HUDEP-2 (cell line): Measurements from ENCODE around the gene GRK6.

Source experiments
- DNase-seq, 76 experiments: peaks; one replicate each; lab custom pipeline; 2025; ENCODE audit not compliant: unreplicated experiment in 76 of 76; lab: John Stamatoyannopoulos, UW

Gene GRK6

GRCh38 chr5:177425196-177425800, 1.2 kb upstream of the GRK6 start:
- peak in 1 of 76 experiments; percentile 43 for DNase-seq

DNA sequence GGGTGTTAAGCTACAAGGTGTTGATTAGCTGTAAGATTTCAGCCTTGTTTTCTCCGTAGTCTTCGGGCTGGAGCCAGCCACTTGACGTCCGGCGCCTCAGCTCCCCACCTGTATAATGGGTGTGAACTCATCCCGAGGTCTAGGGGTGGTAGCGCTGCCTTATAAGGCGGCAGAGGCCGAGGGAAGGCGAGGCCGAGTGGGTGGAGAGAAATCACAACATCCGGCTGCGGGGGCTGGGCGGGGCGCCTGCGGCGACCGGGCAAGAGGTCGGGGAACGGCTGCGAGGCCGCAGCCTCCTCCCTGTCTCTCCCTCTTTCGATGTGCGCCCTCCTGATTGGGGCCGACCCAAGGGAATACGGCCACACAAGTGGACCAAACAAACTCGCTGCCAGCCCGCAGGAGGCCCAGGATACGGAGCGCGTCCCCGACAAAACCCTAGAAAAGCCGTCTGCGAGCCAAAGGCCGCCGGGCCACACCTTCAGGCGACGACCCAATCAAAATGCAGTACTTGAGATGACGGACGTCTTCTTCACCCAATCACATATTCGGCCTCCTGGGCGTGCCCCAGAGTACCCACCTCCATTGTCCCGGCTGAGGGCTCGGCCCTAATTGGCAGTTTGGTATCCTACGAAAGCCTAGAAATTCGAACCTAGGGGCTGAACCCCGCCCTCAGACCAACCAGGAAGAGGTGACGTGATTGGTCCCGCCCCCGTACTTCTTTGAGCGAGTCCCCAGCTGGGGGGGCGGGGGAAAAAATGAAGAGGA, 493 bp upstream of the GRK6 start:
- peak in 75 of 76 experiments; percentile 87 to 100 (median 99) for DNase-seq

DNA sequence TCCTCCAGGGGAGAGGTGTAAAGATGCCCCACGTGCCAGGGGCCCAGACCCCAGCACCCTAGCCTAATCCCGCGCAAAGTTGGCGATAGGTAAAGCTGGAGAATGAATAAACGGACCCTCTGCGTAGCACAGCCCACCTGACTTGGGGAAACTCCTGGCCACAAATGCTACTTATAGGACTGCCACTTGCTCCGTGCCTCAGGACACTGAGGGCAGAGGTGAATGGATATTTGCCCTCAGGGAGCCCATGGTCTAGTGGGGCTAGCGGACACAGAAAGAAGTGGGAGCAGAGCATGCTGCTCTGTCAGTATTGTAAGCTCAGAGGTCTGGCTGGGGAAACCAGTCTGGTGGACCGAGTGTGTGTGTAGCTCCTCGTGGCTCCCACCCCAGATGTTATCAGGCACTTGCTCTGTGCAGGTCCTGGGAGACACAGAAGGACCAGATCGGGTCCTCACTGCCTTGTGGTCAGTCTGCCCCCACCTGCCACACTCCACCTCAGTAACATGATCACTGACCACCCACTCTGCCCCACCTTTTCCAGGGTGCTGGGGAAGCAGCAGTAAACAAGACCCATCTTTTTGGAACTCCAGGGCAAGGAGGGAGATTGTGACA, 841 bp downstream of the GRK6 start:
- peak in 51 of 76 experiments; percentile 8 to 63 (median 33) for DNase-seq

- DNase-seq = peak in 65 of 76 experiments; percentile 12 to 77 (median 53)
Observed at GRCh38 chr5:177427919-177428573, 1.6 kb downstream of the GRK6 start.

DNA sequence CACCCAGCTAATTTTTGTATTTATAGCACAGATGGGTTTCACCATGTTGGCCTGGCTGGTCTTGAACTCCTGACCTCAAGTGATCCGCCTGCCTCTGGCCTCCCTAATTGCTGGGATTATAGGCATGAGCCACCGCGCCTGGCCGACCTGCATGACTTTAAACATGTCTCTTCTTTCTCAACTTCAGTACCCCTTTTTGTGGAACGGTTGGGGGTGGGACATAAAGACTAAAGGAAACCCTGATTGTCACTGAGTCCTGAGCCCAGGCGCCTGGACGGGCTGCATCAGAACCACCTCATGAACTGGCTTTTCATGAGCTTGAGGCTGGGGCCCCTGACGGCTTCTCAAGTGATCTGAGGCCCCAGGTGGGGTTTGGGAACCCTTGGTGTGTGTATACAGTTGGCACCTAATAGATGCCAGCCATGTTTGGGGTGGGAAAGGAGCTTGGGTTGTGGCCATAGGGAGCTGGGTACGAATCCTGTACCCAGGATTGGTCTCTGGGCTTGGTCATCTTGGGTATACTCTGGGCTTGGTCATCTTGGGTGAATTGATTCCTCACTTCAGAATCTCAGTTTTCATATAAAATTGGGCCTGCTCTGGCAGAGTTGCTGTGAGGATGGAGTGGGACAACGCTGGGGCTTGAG, 2.2 kb downstream of the GRK6 start:
- no peak for DNase-seq

- peak in 1 of 76 experiments; percentile 10 for DNase-seq
Observed at GRCh38 chr5:177429248-177430040, 3.0 kb downstream of the GRK6 start.

DNA sequence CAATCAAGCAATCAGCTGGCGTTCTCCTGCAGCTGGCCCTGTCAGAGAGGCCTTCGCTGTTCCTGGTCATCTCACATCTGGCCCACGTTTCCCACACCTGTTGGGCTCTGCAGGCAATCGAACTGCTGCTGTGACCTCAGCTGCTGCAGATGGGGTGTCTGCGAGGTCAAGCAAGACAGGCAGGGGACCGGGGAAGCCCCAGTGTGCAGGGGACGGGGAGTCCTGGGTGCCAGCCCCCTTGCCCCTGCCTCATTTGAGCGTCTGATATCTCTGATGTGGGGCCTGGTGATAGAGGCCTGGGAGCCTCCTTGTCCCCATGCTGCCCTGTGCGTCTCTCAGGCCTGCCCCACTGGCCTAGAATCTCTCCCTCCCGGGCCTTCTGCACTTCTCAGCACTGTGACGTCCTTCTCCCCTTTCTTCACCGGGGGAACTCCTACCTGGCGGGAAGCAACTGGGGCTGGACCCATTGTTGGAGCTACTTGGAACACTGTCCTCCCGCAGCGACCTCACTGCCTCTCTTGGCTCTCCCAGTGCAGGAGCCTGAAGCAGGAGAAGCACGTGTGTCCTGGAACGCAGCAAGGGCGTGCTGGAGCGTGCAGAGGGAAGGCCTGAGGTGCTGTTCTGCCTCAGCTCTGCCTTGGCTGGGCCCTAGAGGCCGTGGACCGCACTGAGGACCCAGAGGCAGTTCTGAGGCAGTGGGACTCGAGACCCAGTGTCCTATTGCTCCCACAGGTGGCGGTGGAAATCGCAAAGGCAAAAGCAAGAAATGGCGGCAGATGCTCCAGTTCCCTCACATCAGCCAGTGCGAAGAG, 3.9 kb downstream of the GRK6 start:
- DNase-seq = no peak

DNA sequence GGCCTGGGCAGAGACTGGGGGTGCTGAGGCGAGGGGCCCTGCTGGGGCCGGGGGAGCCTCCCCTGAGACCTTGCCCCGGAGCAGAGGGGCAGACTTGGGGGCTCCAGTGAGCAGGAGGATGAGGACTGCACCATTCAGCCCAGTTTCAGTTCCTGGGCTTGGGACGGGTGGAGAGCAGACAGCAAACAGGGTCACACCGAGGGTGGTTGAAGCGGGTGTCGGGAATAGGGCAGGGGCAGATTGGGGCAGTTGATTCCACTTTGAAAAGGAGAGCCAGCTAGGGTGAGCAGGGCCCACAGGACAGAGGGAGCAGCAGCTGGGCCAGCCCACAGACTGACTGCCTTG, 4.5 kb downstream of the GRK6 start:
- no peak for DNase-seq

GRCh38 chr5:177431317-177432142, 5.1 kb downstream of the GRK6 start:
- no peak for DNase-seq

- DNase-seq = no peak
Observed at GRCh38 chr5:177432143-177432838, 5.8 kb downstream of the GRK6 start.

DNA sequence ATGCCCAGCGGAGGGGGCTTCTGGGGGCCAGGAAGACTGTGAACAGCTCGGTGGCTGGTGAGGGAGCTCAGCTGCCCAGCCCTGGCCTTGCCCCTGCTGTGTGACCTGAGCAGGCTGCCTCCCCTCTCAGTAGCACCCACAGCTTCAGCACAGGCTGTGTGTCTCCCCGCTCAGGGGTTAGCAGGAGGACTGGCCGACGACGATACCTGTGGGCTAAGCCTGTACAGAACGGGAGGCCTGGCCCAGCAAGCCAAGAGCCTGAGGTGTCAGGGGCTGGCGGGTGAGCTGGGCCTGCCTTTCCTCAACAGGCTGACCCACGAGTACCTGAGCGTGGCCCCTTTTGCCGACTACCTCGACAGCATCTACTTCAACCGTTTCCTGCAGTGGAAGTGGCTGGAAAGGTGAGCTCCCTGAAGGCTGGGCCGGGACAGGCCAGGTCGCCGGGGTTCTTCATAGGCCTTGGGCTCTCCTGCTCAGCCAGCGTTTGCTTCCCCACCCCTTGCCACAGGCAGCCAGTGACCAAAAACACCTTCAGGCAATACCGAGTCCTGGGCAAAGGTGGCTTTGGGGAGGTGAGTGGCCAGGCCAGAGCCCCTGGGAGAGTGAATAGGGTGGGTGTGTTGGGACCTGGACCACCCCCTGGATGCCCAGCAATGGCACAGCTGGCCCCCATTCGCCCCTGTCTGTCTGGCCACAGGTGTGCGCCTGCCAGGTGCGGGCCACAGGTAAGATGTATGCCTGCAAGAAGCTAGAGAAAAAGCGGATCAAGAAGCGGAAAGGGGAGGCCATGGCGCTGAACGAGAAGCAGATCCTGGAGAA, 6.6 kb downstream of the GRK6 start:
- DNase-seq = no peak

DNA sequence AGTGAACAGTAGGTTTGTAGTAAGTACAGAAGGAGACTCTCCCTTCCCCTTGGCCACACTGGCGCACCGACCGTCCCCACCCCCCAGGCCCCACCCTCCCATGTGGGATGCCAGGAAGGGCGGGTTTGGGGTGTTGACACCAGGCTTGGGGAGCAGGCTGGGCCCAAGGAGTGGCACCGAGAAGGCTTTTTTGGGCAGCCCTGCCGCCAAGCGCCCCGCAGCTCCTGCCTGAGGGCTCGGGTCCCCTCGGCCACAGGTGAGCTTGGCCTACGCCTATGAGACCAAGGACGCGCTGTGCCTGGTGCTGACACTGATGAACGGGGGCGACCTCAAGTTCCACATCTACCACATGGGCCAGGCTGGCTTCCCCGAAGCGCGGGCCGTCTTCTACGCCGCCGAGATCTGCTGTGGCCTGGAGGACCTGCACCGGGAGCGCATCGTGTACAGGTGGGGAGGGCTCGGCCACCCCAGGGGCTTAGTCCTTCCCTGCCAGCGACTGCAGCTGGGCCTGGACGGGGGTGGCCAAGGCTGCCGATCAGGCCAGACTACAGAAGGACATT, 7.3 kb downstream of the GRK6 start:
- no peak for DNase-seq

DNA sequence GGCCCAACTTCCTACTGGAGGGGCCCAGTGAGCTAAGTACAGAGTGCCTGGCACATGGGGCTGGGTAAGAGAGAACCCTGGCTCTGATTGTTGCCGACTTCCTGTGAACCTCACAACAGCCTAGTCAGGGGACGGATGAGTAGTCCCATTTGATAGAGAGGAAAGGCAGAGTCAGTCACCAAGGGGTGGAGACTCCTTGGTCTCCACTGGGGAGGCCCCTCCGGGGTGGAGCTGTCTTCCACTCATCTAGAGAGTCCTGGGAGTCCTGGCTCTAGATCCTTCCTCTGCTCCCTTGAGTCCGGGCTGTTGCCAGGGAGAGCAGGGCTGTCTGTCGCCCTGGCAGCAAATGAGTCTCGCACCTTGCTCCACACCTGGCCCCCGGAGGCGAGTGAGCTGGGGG, 8.0 kb downstream of the GRK6 start:
- no peak for DNase-seq

- no peak for DNase-seq
Observed at GRCh38 chr5:177434942-177435738, 8.7 kb downstream of the GRK6 start.

GRCh38 chr5:177435847-177436536, 9.5 kb downstream of the GRK6 start:
- no peak for DNase-seq
